HG03521 (cell line): ENCODE measurements around the gene PDIA5.

Source experiments
- ATAC-seq: cut with Tn5 transposase; IDR thresholded peaks from one replicate; pipeline ENCODE4 v1.9.1; 2021; ENCODE audit warnings: mild to moderate bottlenecking, moderate library complexity; ENCODE audit not compliant: unreplicated experiment

PDIA5 gene

DNA sequence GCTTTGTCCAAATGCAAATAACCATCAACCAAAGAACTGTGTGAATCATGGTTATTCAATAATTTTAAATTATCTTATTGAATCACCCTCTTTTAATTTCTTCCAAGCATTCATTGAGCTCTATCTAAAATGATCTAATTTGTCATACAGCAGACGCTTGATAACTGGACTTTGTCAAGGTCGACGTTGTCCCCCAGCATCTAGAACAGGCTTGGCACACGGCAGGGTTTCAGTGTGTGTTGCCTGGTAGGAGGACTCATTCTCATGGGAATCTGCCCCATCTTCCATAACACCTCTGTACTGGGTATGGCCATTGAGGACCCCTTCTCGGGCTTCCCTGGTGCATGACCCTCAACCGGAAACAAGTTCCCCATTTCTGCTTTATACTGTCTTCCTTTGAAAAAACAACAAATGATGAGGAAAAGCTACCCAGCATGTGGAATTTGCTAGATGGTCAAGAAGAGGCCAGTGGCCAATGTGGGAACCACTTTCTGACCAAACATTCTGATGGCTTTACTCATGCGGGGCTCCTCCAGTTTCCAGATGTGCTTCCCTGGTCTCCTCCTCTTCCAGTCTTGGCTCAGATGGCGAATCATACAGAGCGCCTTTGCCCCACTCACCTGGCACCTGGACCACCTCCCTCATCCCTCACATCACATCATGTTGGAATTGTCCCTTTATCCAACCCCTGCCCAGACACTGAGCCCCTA, 93.3 kb downstream of the PDIA5 start:
- ATAC-seq, result no peak

- ATAC-seq, result no peak
Observed at GRCh38 chr3:123161167-123161566, 94.3 kb downstream of the PDIA5 start.

DNA sequence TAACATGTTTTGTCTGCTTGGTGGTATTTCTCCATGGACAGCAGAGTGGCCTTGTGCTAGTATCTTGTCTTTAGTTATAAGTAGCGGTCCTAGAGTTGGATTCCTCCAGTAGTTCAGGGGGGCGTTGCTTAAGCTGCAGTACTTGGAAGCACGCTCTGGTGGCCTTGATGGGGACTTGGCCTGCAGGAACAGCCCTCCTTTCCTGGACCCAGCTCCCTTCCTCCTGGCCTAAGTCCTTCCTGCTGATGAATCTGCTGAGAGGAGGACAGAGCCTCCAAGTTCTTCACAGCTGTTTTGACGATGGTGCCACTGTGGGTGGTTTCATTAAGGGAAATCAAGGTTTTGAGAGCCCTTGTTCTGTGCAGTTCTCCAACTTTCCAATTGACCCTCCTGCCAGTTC, 96.3 kb downstream of the PDIA5 start:
- no peak for ATAC-seq

DNA sequence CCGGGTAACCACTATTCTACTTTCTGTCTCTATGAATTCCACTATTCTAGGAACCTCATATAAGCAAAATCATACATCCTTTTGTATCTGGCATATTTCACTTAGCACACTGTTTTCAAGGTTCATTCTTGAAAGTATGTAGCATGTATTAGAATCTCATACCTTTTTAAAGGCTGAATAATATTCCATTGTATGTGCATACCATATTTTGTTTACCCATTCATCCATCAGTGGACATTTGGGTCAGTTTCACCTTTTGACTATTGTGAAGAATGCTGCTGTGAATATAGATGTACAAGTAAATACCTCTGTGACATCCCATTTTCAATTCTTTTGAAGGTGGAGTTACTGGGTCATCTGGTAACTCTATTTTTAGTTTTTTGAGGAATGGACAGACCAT, 98.3 kb downstream of the PDIA5 start:
- no peak for ATAC-seq

DNA sequence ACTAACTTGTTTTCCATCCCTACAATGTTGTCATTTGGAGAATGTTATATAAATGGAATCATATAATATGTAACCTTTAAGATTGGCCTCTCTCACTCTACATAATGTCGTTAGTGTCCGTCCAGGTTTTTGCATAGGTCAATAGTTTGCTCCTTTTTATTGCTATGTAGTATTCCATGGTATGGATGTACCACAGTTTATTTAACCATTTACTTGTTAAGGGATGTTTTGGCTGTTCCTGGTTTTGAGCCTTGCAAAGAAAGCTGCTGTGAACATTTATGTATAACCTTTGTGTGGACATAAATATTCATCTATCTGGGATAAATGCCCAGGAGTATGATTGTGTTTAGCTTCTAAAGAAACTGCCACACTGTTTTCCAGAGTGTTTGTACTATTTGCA, 100.9 kb downstream of the PDIA5 start:
- no peak for ATAC-seq

DNA sequence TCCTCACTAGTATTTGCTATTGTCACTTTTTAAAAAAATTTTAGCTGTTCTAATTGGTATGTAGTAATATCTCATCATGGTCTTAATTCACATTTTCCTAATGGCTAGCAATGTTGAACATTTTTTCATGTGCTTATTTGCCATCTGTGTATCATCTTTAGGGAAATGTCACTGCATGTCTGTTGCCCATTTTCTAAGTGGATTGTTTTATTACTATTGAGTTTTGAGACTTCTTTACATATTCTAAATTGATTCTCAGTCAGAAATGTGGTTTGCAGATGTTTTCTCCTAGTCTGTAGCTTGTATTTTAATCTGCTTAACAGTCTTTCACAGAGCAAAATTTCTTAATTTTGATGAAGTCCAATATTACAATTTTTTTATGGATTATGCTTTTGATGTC, 101.3 kb downstream of the PDIA5 start:
- no peak for ATAC-seq

- ATAC-seq, result no peak
Observed at GRCh38 chr3:123168605-123169004, 101.8 kb downstream of the PDIA5 start.

GRCh38 chr3:123169492-123169929, 102.7 kb downstream of the PDIA5 start:
- ATAC-seq, result no peak

DNA sequence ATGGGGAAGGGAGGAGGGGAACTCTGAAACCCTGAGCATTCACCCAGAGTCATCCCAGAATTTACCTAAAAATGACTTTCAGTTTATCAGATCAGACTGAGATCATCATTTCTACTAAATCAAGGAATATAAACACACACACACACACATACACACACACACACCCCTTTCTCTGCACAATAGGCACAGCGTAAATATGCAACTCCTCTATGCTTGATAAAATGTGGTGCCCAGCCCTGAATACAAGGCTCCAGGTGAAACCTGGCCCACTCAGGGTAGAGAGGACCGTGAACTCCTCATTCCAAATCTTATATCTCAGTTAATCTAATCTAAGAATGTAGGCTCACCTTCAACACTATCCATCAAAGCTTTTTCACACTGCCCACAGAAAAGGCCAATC, 103.1 kb downstream of the PDIA5 start:
- ATAC-seq, result no peak

- no peak for ATAC-seq
Observed at GRCh38 chr3:123180791-123181190, 114.0 kb downstream of the PDIA5 start.

DNA sequence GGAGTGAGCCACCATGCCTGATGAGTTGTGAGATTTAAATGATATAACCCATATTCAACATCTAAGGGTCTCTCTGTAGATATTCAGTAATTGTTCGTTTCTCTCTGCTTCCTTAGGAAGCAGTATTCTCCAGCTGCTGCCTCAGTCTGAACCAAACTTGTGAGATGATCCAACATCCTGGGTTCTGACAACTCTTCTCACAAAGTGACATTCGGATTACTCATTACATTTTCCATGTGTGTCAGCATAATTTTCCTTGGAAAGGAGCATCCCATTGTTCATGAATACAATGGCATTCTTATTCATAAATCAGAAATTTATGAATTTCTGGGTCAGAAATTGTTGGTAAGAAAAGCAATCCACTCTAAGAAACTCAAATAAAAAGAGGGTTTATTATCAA, 119.9 kb downstream of the PDIA5 start:
- ATAC-seq, result no peak

DNA sequence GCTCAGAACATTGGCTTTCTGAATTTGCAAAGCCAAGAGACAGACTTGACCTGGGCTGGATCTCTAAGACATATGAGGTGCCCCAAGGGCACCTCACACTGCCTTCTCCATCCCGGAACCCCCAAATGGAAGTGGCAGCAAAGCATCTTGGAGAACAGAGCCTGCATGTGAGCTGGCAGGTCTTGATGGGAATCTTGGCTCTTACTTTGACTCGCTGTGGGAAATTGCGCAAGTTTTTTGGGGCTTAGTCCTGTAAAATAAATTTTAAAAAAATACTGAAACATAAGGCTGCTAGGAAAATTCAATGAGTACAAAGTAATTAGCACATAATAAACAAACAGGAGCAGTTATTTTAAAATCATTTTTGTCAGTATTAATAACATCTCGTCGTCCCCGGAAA, 121.2 kb downstream of the PDIA5 start:
- no peak for ATAC-seq

GRCh38 chr3:123193448-123194101, 126.8 kb downstream of the PDIA5 start:
- ATAC-seq, result no peak

DNA sequence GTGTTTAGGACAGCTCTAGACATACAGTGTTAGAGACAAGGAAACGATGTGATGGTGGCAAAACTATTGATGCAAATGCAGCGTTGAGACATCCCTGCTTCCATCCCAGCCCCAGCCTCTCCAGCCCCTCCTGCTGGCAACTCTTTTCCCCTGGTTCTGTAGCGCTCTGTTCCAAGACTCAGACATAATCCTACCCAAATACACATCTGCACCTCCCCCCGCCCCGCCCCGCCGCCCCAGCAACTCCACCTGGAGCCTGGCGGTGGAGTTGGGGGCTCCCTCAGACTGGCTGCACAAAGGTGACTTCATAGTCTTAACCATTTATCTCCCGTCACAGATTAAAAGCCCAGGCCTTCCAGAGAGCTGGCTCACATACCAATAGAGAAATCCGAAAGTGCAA, 127.7 kb downstream of the PDIA5 start:
- no peak for ATAC-seq

- no peak for ATAC-seq
Observed at GRCh38 chr3:123198372-123198771, 131.5 kb downstream of the PDIA5 start.

- no peak for ATAC-seq
Observed at GRCh38 chr3:123201223-123201556, 134.4 kb downstream of the PDIA5 start.

DNA sequence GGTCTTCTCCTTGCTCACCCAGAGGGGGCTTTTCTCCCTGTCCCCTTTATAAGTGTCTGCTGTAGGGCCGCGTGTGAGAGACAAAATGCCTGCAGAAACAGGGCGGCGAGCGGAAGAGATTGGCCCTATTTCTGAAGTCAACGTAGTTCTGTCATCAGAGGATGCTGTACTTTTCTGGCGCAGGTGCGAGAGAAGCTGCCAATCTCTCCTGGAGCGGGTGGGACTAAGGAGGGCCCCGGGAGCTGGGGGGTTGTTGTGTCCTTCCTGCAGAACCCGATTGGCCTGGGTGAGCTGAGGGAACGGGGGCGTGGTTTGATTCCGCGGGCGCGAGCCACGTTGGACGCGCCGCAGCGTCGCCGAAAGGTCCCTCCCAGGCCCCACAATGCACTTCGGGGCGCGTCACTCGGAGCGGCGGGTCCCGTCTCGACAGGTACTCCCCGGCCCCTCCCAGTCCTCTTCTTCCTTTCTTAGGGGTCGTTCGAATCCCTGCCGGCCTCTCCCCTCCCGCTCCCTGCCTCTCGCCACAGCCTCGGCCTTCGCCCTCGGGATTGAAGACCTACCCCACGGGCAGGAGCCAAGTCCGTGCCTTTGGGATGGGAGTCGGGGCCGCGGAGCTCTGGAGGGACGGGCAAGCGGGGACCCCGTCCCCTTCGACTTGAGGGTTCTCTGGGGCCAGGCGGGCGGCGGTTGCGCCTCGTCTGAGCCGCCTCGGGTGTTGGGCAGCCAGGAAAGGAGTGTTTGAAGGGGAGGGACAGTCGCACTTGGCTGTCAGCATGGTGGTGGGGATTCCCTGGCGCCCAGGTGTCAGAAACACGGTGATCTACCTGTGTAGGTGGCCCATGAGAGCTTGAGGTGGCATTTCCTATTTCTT, 135.0 kb downstream of the PDIA5 start, which contains the start of gene SEC22A:
Gene SEC22A (plus strand): TSS at position 387 of the 871 bp plus-strand sequence. CDS start 7,275 bp downstream, outside the sequence.
- peak; percentile 97 for ATAC-seq

GRCh38 chr3:123202451-123202850, 135.6 kb downstream of the PDIA5 start:
- no peak for ATAC-seq
